Neural progenitor cell (in vitro differentiated cells): ENCODE data around the gene ELF1. TPM values are rescaled to one million over a fixed set of nuclear protein-coding genes. Genes with fewer than 3 reads are reported as not detected.
"Not testable (repeated sequence)": the region's sequence is repeated elsewhere in the genome, so short reads cannot be mapped to it uniquely, and the experiment has no call there.

Experiments
- DNase-seq: peaks from one replicate; pipeline ENCODE4 v3.0.0-alpha.2; 2016; ENCODE audit warnings: low spot score
- H2AFZ ChIP-seq: fragments of 200-600 bp; sonication (generic); replicated peaks from 2 replicates; pipeline ENCODE4 v1.6.1; 2016; ENCODE audit warnings: antibody characterized with exemption
- H3F3A ChIP-seq: fragments of 200-600 bp; sonication (generic); 2 replicates; pipeline ENCODE4 v1.6.1; 2016; ENCODE audit warnings: antibody characterized with exemption, low read depth
- H3K27ac ChIP-seq: fragments of 200-600 bp; sonication (generic); 2 replicates; pipeline ENCODE4 v1.5.1; 2016; ENCODE audit warnings: mild to moderate bottlenecking
- H3K27me3 ChIP-seq: fragments of 200-600 bp; sonication (generic); 2 replicates; pipeline ENCODE4 v1.6.1; 2016; ENCODE audit warnings: mild to moderate bottlenecking, moderate library complexity
- H3K36me3 ChIP-seq: fragments of 200-600 bp; sonication (generic); 2 replicates; pipeline ENCODE4 v1.5.1; 2016
- H3K4me1 ChIP-seq: fragments of 200-600 bp; sonication (generic); 2 replicates; pipeline ENCODE4 v1.6.1; 2016; ENCODE audit warnings: mixed run types
- H3K4me2 ChIP-seq: fragments of 200-600 bp; sonication (generic); 2 replicates; pipeline ENCODE4 v1.6.1; 2016
- H3K4me3 ChIP-seq: fragments of 200-600 bp; sonication (generic); 2 replicates; pipeline ENCODE4 v1.5.1; 2016
- H3K79me2 ChIP-seq: fragments of 200-600 bp; sonication (generic); 2 replicates; pipeline ENCODE4 v1.6.1; 2016; ENCODE audit warnings: low read depth
- H3K9ac ChIP-seq: fragments of 200-600 bp; sonication (generic); 2 replicates; pipeline ENCODE4 v1.6.1; 2016
- H3K9me3 ChIP-seq: fragments of 200-600 bp; sonication (generic); 2 replicates; pipeline ENCODE4 v1.5.1; 2016; ENCODE audit warnings: low read depth
- H4K20me1 ChIP-seq: fragments of 200-600 bp; sonication (generic); 2 replicates; pipeline ENCODE4 v1.6.1; 2016; ENCODE audit warnings: low read depth
- H3K27ac Mint-ChIP-seq: 3 replicates; pipeline ENCODE4 v1.8.0; 2021; ENCODE audit warnings: mixed read lengths
- H3K27me3 Mint-ChIP-seq: 2 replicates; pipeline ENCODE4 v1.8.0; 2022; ENCODE audit warnings: low read depth, mild to moderate bottlenecking, inconsistent platforms, moderate library complexity, mixed read lengths; ENCODE audit not compliant: insufficient read depth
- H3K36me3 Mint-ChIP-seq: 3 replicates; pipeline ENCODE4 v1.8.0; 2021; ENCODE audit warnings: mixed read lengths
- H3K4me1 Mint-ChIP-seq: 3 replicates; pipeline ENCODE4 v1.8.0; 2021; ENCODE audit warnings: mixed read lengths
- H3K4me3 Mint-ChIP-seq: 3 replicates; pipeline ENCODE4 v1.8.0; 2021; ENCODE audit warnings: mild to moderate bottlenecking, moderate library complexity, mixed read lengths
- H3K9me3 Mint-ChIP-seq: 3 replicates; pipeline ENCODE4 v1.8.0; 2020; ENCODE audit warnings: mixed read lengths
- CTCF ChIP-seq: fragments of 200-600 bp; sonication (generic); IDR thresholded peaks from 2 replicates; pipeline ENCODE4 v1.5.1; 2017; ENCODE audit warnings: antibody characterized with exemption, mild to moderate bottlenecking
- EZH2 ChIP-seq: fragments of 200-600 bp; sonication (generic); IDR thresholded peaks from 2 replicates; pipeline ENCODE4 v1.6.1; 2017; ENCODE audit warnings: antibody characterized with exemption, mild to moderate bottlenecking, moderate library complexity
- EZH2phosphoT487 ChIP-seq: fragments of 200-600 bp; sonication (generic); IDR thresholded peaks from 2 replicates; pipeline ENCODE4 v1.6.1; 2017; ENCODE audit warnings: antibody characterized with exemption
- total RNA-seq: library from RNA; depleted of rRNA; stranded (reverse); fragments of >200 nt; gene quantifications from 2 replicates; pipeline ENCODE4 v1.2.3, GENCODE V29; 2015; ENCODE audit warnings: low replicate concordance

The ELF1 gene
- total RNA-seq, 1 donor from 2014 or later = 9.3 TPM

GRCh38 chr13:40900568-40900967 lies 118.5 kb downstream of the ELF1 start:
- H3K36me3 Mint-ChIP-seq, H3K27ac Mint-ChIP-seq, H3K79me2 ChIP-seq, H3K27ac ChIP-seq, H3F3A ChIP-seq, H3K4me1 Mint-ChIP-seq, H3K9me3 Mint-ChIP-seq, DNase-seq, H3K9ac ChIP-seq, H4K20me1 ChIP-seq, H3K4me3 Mint-ChIP-seq, H2AFZ ChIP-seq, H3K4me2 ChIP-seq, H3K4me3 ChIP-seq, H3K9me3 ChIP-seq, H3K27me3 Mint-ChIP-seq, H3K4me1 ChIP-seq, H3K36me3 ChIP-seq, H3K27me3 ChIP-seq: not testable (repeated sequence)

- Mint-ChIP-seq H3K36me3 (no peaks in the 10 kb centered on the region), H3K4me3 (no peak overlapping the region), H3K4me1 (no peaks in the 10 kb centered on the region), H3K9me3 (peaks cover 2% of the 10 kb centered on the region), H3K27ac (no peak overlapping the region), H3K27me3 (no peaks in the 10 kb centered on the region)
- Histone ChIP-seq H3K27ac (no peak overlapping the region), H2AFZ (no peak overlapping the region), H3K4me1 (no peaks in the 10 kb centered on the region), H4K20me1 (no peaks in the 10 kb centered on the region), H3K27me3 (no peaks in the 10 kb centered on the region), H3K79me2 (no peaks in the 10 kb centered on the region), H3K4me2 (no peak overlapping the region), H3K9ac (no peak overlapping the region), H3K9me3 (no peaks in the 10 kb centered on the region), H3K4me3 (no peak overlapping the region), H3F3A (no peaks in the 10 kb centered on the region), H3K36me3 (no peaks in the 10 kb centered on the region)
- TF ChIP-seq CTCF (no peak), EZH2 (no peak), EZH2phosphoT487 (no peak)
- no peak for DNase-seq
Measured at GRCh38 chr13:40897053-40897452, 122.1 kb downstream of the ELF1 start.

GRCh38 chr13:40895227-40896184 lies 123.6 kb downstream of the ELF1 start:
- H3K27me3 Mint-ChIP-seq = no peaks in the 10 kb centered on the region
- H3K9ac ChIP-seq = no peak overlapping the region
- no peaks in the 10 kb centered on the region for H3K4me1 ChIP-seq
- H3K27ac Mint-ChIP-seq = no peak overlapping the region
- TF ChIP-seq EZH2 = no peak
- TF ChIP-seq CTCF = no peak
- TF ChIP-seq EZH2phosphoT487 = no peak
- H3K4me2 ChIP-seq = no peak overlapping the region
- H3K4me3 ChIP-seq = no peak overlapping the region
- no peaks in the 10 kb centered on the region for H3F3A ChIP-seq
- H3K36me3 ChIP-seq = no peaks in the 10 kb centered on the region
- H2AFZ ChIP-seq = no peak overlapping the region
- no peaks in the 10 kb centered on the region for H3K9me3 ChIP-seq
- H4K20me1 ChIP-seq = no peaks in the 10 kb centered on the region
- peaks cover 10% of the 10 kb centered on the region for H3K9me3 Mint-ChIP-seq
- H3K27ac ChIP-seq = no peak overlapping the region
- H3K79me2 ChIP-seq = no peaks in the 10 kb centered on the region
- H3K27me3 ChIP-seq = no peaks in the 10 kb centered on the region
- H3K4me3 Mint-ChIP-seq = no peak overlapping the region
- no peak for DNase-seq
- H3K4me1 Mint-ChIP-seq = no peaks in the 10 kb centered on the region
- peaks cover 1% of the 10 kb centered on the region for H3K36me3 Mint-ChIP-seq

- H3K27me3 ChIP-seq, H3K4me2 ChIP-seq, H3K36me3 ChIP-seq, H3K9ac ChIP-seq, H3K4me3 ChIP-seq, H3K27me3 Mint-ChIP-seq, H3K36me3 Mint-ChIP-seq, H3K79me2 ChIP-seq, DNase-seq, H3K4me3 Mint-ChIP-seq, H3K4me1 Mint-ChIP-seq, H2AFZ ChIP-seq, H3K27ac Mint-ChIP-seq, H3K9me3 ChIP-seq, H4K20me1 ChIP-seq, H3K4me1 ChIP-seq, H3F3A ChIP-seq, H3K27ac ChIP-seq: not testable (repeated sequence)
- H3K9me3 Mint-ChIP-seq = peaks cover 20% of the 10 kb centered on the region
Measured at GRCh38 chr13:40893573-40893972, 125.5 kb downstream of the ELF1 start.
